K562 (cell line): Measurements from ENCODE around the gene PLTP. TPM values are rescaled to one million over a fixed set of nuclear protein-coding genes. Genes with fewer than 3 reads are reported as not detected.

Experiments
- ATF1 ChIP-seq, 2 experiments: fragments of 450-650 bp in 1 of 2; IDR thresholded peaks; 2 replicates each; pipeline ENCODE4 v1.6.1; 2016; ENCODE audit warnings: missing compliant biosample characterization in 1 of 2, missing genetic modification characterization in 1 of 2
- ATF7 ChIP-seq: fragments of 450-650 bp; IDR thresholded peaks from 2 replicates; pipeline ENCODE4 v1.7.1; 2014; ENCODE audit warnings: mild to moderate bottlenecking, moderate library complexity
- BACH1 ChIP-seq: fragments of 200-800 bp; sonication (Bioruptor generic); IDR thresholded peaks from 2 replicates; pipeline ENCODE4 v1.6.1; 2016; ENCODE audit warnings: missing genetic modification characterization, missing compliant biosample characterization
- CEBPG ChIP-seq, 3 experiments: fragments of 200-800 bp in 1 of 3; sonication (Bioruptor generic) in 1 of 3; sonication (generic) in 1 of 3; formaldehyde crosslinking in 1 of 3; IDR thresholded peaks in 2 of 3; conservative IDR thresholded peaks in 1 of 3; 2 replicates each; pipeline versions ENCODE4 v1.6.1 to v1.8.0; 2016 to 2022; ENCODE audit warnings: missing compliant biosample characterization in 2 of 3, missing genetic modification characterization in 2 of 3, mild to moderate bottlenecking in 1 of 3, missing genetic modification reagents in 1 of 3
- CREB3L1 ChIP-seq: fragments of 450-650 bp; IDR thresholded peaks from 2 replicates; pipeline ENCODE4 v1.6.1; 2014; ENCODE audit warnings: low read depth, mild to moderate bottlenecking, moderate library complexity, borderline replicate concordance
- E2F6 ChIP-seq, 2 experiments: IDR thresholded peaks; 2 replicates each; pipeline ENCODE4 v1.6.1; 2011; ENCODE audit warnings: borderline replicate concordance in 1 of 2, control low read depth in 1 of 2, low read depth in 1 of 2, low read length in 1 of 2, mild to moderate bottlenecking in 1 of 2, mixed read lengths in 1 of 2, moderate library complexity in 1 of 2; ENCODE audit not compliant: insufficient read depth in 1 of 2, insufficient read length in 1 of 2, poor library complexity in 1 of 2, severe bottlenecking in 1 of 2; ENCODE audit errors: extremely low read depth in 1 of 2
- EP300 ChIP-seq: IDR thresholded peaks from 2 replicates; pipeline ENCODE4 v1.6.1; 2012; ENCODE audit warnings: low read length, improper control_type of control experiment
- FOXK2 ChIP-seq, 2 experiments: fragments of 450-650 bp; IDR thresholded peaks in 1 of 2; conservative IDR thresholded peaks in 1 of 2; 2 replicates each; pipeline ENCODE4 v1.6.1; 2016; ENCODE audit warnings: low read depth in 2 of 2, mild to moderate bottlenecking in 1 of 2
- IFI16 ChIP-seq: fragments of 250-450 bp; sonication (Bioruptor Pico); IDR thresholded peaks from 2 replicates; pipeline ENCODE4 v2.1.2; 2022; ENCODE audit warnings: mild to moderate bottlenecking, inconsistent platforms
- KDM1A ChIP-seq, 2 experiments: fragments of 450-650 bp; IDR thresholded peaks; 2 replicates each; pipeline ENCODE4 v1.6.1; 2016; ENCODE audit warnings: mild to moderate bottlenecking in 2 of 2
- LEF1 ChIP-seq: fragments of 450-650 bp; IDR thresholded peaks from 2 replicates; pipeline ENCODE4 v1.6.1; 2016; ENCODE audit warnings: mild to moderate bottlenecking
- MAFG ChIP-seq: fragments of 450-650 bp; conservative IDR thresholded peaks from 2 replicates; pipeline ENCODE4 v1.6.1; 2016; ENCODE audit warnings: missing genetic modification characterization, missing compliant biosample characterization
- MEIS2 ChIP-seq: fragments of 450-650 bp; IDR thresholded peaks from 2 replicates; pipeline ENCODE4 v1.6.1; 2014; ENCODE audit warnings: mild to moderate bottlenecking; ENCODE audit not compliant: partially characterized antibody
- MNT ChIP-seq, 2 experiments: fragments of 450-650 bp; conservative IDR thresholded peaks; 2 replicates each; pipeline ENCODE4 v1.6.1; 2017; ENCODE audit warnings: mild to moderate bottlenecking in 2 of 2, moderate library complexity in 2 of 2
- NELFE ChIP-seq: IDR thresholded peaks from 2 replicates; pipeline ENCODE4 v1.6.1; 2011; ENCODE audit warnings: mild to moderate bottlenecking; ENCODE audit not compliant: insufficient read depth, insufficient read length
- NR2C2 ChIP-seq, 2 experiments: fragments of 200-800 bp in 1 of 2; sonication (Bioruptor generic) in 1 of 2; sonication (generic) in 1 of 2; formaldehyde crosslinking in 1 of 2; IDR thresholded peaks; 2 replicates each; pipeline versions ENCODE4 v1.6.1 to v1.8.0; 2016 to 2022; ENCODE audit warnings: mild to moderate bottlenecking in 1 of 2, missing compliant biosample characterization in 1 of 2, missing genetic modification characterization in 1 of 2, missing genetic modification reagents in 1 of 2
- PCBP1 ChIP-seq: fragments of 200-400 bp; formaldehyde crosslinking; IDR thresholded peaks from 2 replicates; pipeline ENCODE4 v1.6.1; 2018; ENCODE audit warnings: mild to moderate bottlenecking, low read depth, low read length; ENCODE audit not compliant: poor library complexity, severe bottlenecking
- SMARCC2 ChIP-seq: fragments of 450-650 bp; IDR thresholded peaks from 2 replicates; pipeline ENCODE4 v1.6.1; 2017; ENCODE audit warnings: antibody characterized with exemption, moderate library complexity, mild to moderate bottlenecking, low read depth
- SMARCE1 ChIP-seq: fragments of 450-650 bp; IDR thresholded peaks from 2 replicates; pipeline ENCODE4 v1.7.1; 2016; ENCODE audit warnings: mild to moderate bottlenecking
- ZEB2 ChIP-seq: fragments of 450-650 bp; IDR thresholded peaks from 2 replicates; pipeline ENCODE4 v1.6.1; 2016
- ZFP30 ChIP-seq: fragments of 250-450 bp; sonication (Bioruptor Pico); IDR thresholded peaks from 2 replicates; pipeline ENCODE4 v1.8.0; 2022; ENCODE audit warnings: moderate library complexity, mild to moderate bottlenecking, inconsistent platforms, borderline replicate concordance
- ZKSCAN8 ChIP-seq: fragments of 200-800 bp; sonication (Bioruptor generic); IDR thresholded peaks from 2 replicates; pipeline ENCODE4 v1.6.1; 2016; ENCODE audit warnings: missing genetic modification characterization, missing compliant biosample characterization
- ZNF316 ChIP-seq: fragments of 450-650 bp; IDR thresholded peaks from 2 replicates; pipeline ENCODE4 v1.6.1; 2016
- polyA plus RNA-seq, 8 experiments: library from polyadenylated mRNA; depleted of rRNA in 4 of 8; stranded (reverse) in 5 of 8; unstranded in 3 of 8; fragments of >200 nt; fragmentation: Nextera tagmentation in 2 of 8; fragmentation: Illumina TruSeq in 1 of 8; extraction: Ambion mirVana in 2 of 8; extraction: Trizol in 1 of 8; gene quantifications; 2 replicates each; pipeline versions ENCODE4 v1.2.1 to v1.2.3, GENCODE V29; 2011 to 2014; ENCODE audit warnings: inconsistent platforms in 1 of 8, missing spikeins in 1 of 8
- total RNA-seq, 7 experiments: library from RNA; depleted of rRNA in 6 of 7; stranded (reverse); fragments of >200 nt in 6 of 7; fragmentation: Illumina TruSeq in 2 of 7; extraction: Trizol in 2 of 7; gene quantifications; 2 replicates each; pipeline versions ENCODE4 v1.2.1 to v1.2.3, GENCODE V29; 2011 to 2021; ENCODE audit warnings: low replicate concordance in 1 of 7

The PLTP gene
- total and polyA plus RNA-seq, 9 of the 15 experiments (the other 6 are each of a cell fraction or from before 2014, with no cell fraction given) = 2.8 to 29.3 (median 17.6) TPM

GRCh38 chr20:45944151-45944964, 32.4 kb upstream of the PLTP start (continued):
- TF ChIP-seq CREB3L1 (peak; percentile 37; the same call in 1 of the 2 replicates), ATF7 (peak; percentile 40; the same call in 1 of the 2 replicates), MNT (conservative IDR thresholded peaks at IDR 0.05) (peak in 1 of 2 experiments; percentile 48; a peak in 1 of 4 replicates), MAFG (tag) (peak; percentile 97), ZFP30 (no peak), MEIS2 (peak; percentile 84), IFI16 (no peak), CEBPG (CRISPR knock-in tag; IDR thresholded peaks at IDR 0.05) (no peak), CEBPG (tag; conservative IDR thresholded peaks at IDR 0.05 in 1 of 2, IDR thresholded peaks at IDR 0.05 in 1 of 2) (peak in 1 of 2 experiments; percentile 49; a peak in 2 of 4 replicates), ZEB2 (peak; percentile 73), KDM1A (IDR thresholded peaks at IDR 0.05) (peak; percentile 70 to 81; a peak in 3 of 4 replicates), FOXK2 (conservative IDR thresholded peaks at IDR 0.05 in 1 of 2, IDR thresholded peaks at IDR 0.05 in 1 of 2; ENCODE audit: low read depth in 2 of 2) (0 out of 4 replicates have a peak, but pooled peaks of 1 of the 2 experiments have one; percentile 20), E2F6 (IDR thresholded peaks at IDR 0.05; ENCODE audit: borderline replicate concordance in 1 of 2, extremely low read depth in 1 of 2, insufficient read depth in 1 of 2, insufficient read length in 1 of 2, low read depth in 1 of 2, low read length in 1 of 2, poor library complexity in 1 of 2, severe bottlenecking in 1 of 2) (no peak), NR2C2 (CRISPR knock-in tag; IDR thresholded peaks at IDR 0.05) (no peak), NR2C2 (tag; IDR thresholded peaks at IDR 0.05) (peak; percentile 14; the same call in 1 of the 2 replicates), PCBP1 (no peak), NELFE (no peak), BACH1 (peak; percentile 94), EP300 (peak; percentile 60), ZNF316 (peak; percentile 99), ZKSCAN8 (CRISPR knock-in tag) (peak; percentile 97), LEF1 (peak; percentile 53; the same call in 1 of the 2 replicates), SMARCE1 (peak; percentile 87), SMARCC2 (peak; percentile 50; the same call in 1 of the 2 replicates), ATF1 (CRISPR knock-in tag; IDR thresholded peaks at IDR 0.05) (no peak), ATF1 (tag; IDR thresholded peaks at IDR 0.05) (peak; percentile 59)
